HG02943 (cell line): ENCODE measurements around the gene SUCLG1.
"Not testable (repeated sequence)": the region's sequence is repeated elsewhere in the genome, so short reads cannot be mapped to it uniquely, and the experiment has no call there.

Experiments used
- ATAC-seq: cut with Tn5 transposase; IDR thresholded peaks from one replicate; pipeline ENCODE4 v1.9.1; 2021; ENCODE audit warnings: mild to moderate bottlenecking, low read depth, moderate library complexity; ENCODE audit not compliant: unreplicated experiment

Gene SUCLG1

GRCh38 chr2:84425310-84425709 is 33.8 kb downstream of the SUCLG1 start:
- no peak for ATAC-seq

- no peak for ATAC-seq
Measured at GRCh38 chr2:84424152-84424551, 34.9 kb downstream of the SUCLG1 start.

GRCh38 chr2:84421791-84422190 is 37.3 kb downstream of the SUCLG1 start:
- no peak for ATAC-seq

- ATAC-seq, result no peak
Measured at GRCh38 chr2:84421197-84421596, 37.9 kb downstream of the SUCLG1 start.

- ATAC-seq, result no peak
Measured at GRCh38 chr2:84417453-84418145, 41.5 kb downstream of the SUCLG1 start.

GRCh38 chr2:84409531-84409930 is 49.5 kb downstream of the SUCLG1 start:
- ATAC-seq, result no peak

- ATAC-seq, result not testable (repeated sequence)
Measured at GRCh38 chr2:84402111-84402510, 57.0 kb downstream of the SUCLG1 start.

- not testable (repeated sequence) for ATAC-seq
Measured at GRCh38 chr2:84399839-84400238, 59.2 kb downstream of the SUCLG1 start.

GRCh38 chr2:84395820-84396219 is 63.3 kb downstream of the SUCLG1 start:
- ATAC-seq, result no peak

- no peak for ATAC-seq
Measured at GRCh38 chr2:84394628-84395027, 64.5 kb downstream of the SUCLG1 start.

- no peak for ATAC-seq
Measured at GRCh38 chr2:84393829-84394228, 65.3 kb downstream of the SUCLG1 start.

GRCh38 chr2:84389794-84390193 is 69.3 kb downstream of the SUCLG1 start:
- no peak for ATAC-seq

- no peak for ATAC-seq
Measured at GRCh38 chr2:84388921-84389490, 70.1 kb downstream of the SUCLG1 start.

- no peak for ATAC-seq
Measured at GRCh38 chr2:84388133-84388532, 70.9 kb downstream of the SUCLG1 start.

- ATAC-seq, result no peak
Measured at GRCh38 chr2:84386336-84387040, 72.6 kb downstream of the SUCLG1 start.

- no peak for ATAC-seq
Measured at GRCh38 chr2:84383271-84383670, 75.8 kb downstream of the SUCLG1 start.

- no peak for ATAC-seq
Measured at GRCh38 chr2:84380875-84381274, 78.2 kb downstream of the SUCLG1 start.

- ATAC-seq, result no peak
Measured at GRCh38 chr2:84378960-84379359, 80.1 kb downstream of the SUCLG1 start.

- ATAC-seq, result no peak
Measured at GRCh38 chr2:84375020-84375419, 84.1 kb downstream of the SUCLG1 start.

GRCh38 chr2:84373866-84374265 is 85.2 kb downstream of the SUCLG1 start:
- ATAC-seq, result no peak
